ENCODE measurements around the gene BCL2L15.
A peak's percentile ranks its signal among the peaks of the same experiment; 100 is the strongest.

BCL2L15 gene

GRCh38 chr1:113905435-113905861 lies 18.1 kb upstream of the BCL2L15 start:
- DNase-seq (ENCODE audit: low read depth in 2 of 2): no peak

DNA sequence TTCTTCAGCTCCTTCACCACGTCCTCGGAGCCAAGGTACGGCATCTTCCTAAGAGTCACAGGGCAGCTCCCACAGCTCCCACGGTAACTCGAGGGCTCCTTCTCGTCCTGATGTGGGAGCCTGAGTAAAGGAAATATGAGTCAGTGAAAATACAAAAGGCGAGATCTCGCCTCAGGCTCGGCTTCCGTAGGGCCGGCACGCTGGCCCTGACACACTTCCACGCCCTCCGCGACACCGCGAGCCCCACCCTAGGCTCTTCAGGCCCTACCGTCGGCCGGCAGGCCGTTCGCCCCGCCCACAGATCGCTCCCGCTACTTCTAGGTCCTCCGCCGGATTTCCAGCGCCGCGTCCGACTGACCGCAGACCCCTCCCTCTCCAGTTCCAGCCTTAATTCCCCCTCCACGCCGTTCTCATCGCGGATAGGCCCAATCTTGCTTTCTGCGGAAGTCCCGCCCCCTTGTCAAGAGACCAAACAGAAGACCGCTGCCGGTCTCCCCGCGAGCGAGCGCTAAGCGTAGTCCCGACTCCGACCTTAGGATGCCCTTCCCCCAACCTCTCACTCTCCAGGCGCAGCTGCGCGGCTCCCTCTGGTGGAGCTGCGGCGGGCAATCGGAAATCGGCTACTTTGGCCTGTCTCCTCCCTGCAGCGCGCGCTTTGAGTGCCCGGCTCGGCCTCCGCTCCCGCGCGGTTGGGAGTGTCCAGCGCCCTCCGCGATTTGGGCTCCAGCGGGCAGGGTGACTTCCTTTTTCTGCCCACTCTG lies 17.5 kb upstream of the BCL2L15 start, which contains the start of the genes AP4B1 and DCLRE1B:
TSS of gene AP4B1 (minus strand) at position 126 of the 761 bp plus-strand sequence. CDS start at position 44, 82 bp downstream.
TSS of gene DCLRE1B (plus strand) at position 653 of the 761 bp plus-strand sequence. CDS start 261 bp downstream, outside the sequence.
- peak; percentile 95 to 96 for DNase-seq (ENCODE audit: low read depth in 2 of 2)

DNA sequence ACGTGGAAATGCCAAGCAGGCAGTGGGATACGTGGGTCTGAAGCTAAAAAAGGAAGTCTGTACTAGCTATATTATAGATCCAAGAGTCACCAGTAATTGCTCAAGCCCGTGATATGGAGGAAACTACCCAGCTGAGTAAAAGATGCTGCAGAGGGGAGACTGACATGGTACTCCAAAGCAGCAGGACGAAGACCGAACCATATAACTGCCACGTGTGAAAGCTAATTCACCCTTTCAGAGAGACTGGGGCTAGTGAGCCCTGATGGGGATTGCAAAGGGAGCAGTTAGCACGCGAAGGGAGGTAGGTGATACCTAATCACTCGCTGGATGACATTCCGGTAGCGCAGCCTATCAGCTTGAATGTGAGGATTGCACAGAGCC lies 16.9 kb upstream of the BCL2L15 start:
- DNase-seq (ENCODE audit: low read depth in 2 of 2): no peak

DNA sequence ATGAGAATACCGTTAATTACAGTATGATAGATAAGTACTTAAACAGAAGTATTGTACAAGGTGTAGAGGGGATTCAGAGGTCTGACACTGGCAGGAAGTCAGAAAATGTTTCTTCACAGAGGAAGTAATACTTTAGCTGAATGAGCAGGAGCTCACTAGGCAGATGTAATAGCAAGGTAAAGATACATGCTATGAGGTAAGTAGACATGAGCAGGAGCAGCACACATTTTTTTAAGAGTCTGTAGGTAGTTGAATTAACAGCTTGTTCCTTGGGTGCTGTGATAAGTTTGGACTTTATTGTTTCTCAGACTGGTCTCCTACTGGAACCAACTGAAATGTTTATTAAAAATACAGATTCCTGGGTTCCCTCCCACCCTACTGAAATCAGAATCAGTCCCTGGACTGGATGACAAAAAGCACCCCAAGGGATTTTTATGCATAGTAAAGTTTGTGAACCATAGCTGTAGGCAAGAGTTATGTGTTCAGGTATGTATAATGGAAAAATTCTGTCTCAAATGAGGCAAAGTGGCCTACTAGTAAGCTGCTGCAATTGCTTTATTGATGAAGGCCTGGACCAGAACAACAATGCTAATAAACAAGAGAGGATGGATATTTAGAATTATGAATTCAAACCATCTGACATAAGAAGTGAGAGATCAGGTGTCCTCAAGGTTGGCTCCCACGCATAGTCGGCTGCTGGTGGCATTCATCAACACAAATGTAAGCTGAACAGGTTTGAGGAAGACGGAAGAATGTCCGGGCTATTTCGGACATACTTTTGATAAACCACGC lies 16.3 kb upstream of the BCL2L15 start:
- DNase-seq (ENCODE audit: low read depth in 2 of 2): no peak

GRCh38 chr1:113901191-113901590 lies 13.8 kb upstream of the BCL2L15 start:
- no peak for DNase-seq (ENCODE audit: low read depth in 2 of 2)

- no peak for DNase-seq (ENCODE audit: low read depth in 2 of 2)
Observed at GRCh38 chr1:113899111-113899510, 11.7 kb upstream of the BCL2L15 start.

GRCh38 chr1:113898241-113898814 lies 10.9 kb upstream of the BCL2L15 start:
- no peak for DNase-seq (ENCODE audit: low read depth in 2 of 2)

DNA sequence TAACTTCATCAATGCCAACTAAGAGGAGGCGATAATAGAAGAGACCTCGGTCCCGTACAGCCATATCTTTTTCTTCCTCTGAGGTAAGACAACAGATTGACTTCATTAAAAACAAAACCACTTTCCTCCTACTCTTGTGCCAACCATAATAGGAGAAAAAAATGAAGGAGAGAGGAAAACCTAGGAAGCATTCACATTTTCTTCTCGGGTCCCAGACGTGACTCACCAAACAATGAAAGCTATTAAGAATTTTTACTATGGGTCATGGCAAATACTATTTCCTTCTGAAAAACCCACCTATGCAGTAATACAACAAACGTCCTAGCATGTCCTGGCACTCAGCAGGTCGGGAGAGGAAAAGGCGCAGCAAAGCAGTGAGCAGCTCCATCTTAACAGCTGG lies 8.6 kb upstream of the BCL2L15 start:
- DNase-seq (ENCODE audit: low read depth in 2 of 2): no peak

DNA sequence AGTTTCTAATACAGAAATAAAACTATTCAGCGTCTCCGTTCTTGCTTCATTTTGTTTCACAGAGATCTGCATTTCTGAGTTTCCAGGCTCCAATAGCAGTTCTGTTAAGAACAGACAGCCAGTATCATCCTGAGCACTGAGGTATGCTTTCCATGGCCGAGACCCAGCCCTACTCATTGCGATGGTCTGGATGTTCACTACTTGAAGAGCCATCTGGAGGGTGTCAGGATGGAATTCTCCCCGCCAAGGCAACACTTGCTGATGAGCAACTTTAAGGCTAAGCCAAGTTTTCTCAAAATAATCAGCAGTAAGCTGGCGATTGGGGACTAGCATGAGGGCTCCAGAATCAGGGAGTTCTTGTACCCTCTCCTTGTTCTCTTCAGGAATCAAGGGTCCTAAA lies 7.7 kb upstream of the BCL2L15 start:
- DNase-seq (ENCODE audit: low read depth in 2 of 2): no peak

GRCh38 chr1:113893267-113893666 lies 5.9 kb upstream of the BCL2L15 start:
- no peak for DNase-seq (ENCODE audit: low read depth in 2 of 2)

DNA sequence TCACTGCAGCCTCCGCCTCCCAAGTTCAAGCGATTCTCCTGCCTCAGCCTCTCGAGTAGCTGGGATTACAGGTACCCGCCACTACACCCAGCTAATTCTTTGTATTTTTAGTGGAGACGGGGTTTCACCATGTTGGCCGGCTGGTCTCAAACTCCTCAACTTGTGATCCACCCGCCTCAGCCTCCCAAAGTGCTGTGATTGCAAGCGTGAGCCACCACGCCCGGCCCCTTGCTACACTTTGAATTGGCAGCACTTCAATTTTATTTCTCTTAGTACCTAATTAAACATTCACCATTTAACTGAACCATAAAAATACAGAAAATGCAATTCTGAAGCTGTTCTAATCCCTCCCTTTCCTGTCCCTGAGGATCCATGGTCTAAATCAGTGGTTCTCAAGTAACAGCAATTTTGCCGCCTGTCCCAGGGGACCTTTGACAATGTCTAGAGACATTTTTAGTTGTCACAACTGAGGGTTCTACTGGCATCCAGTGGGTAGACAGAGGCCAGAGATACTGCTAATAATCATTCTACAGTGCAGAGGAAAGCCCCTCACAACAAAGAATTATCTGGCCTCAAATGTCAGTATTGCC lies 4.3 kb upstream of the BCL2L15 start:
- no peak for DNase-seq (ENCODE audit: low read depth in 2 of 2)

- DNase-seq (ENCODE audit: low read depth in 2 of 2): no peak
Observed at GRCh38 chr1:113890816-113891215, 3.4 kb upstream of the BCL2L15 start.

- no peak for DNase-seq (ENCODE audit: low read depth in 2 of 2)
Observed at GRCh38 chr1:113886417-113887401, 672 bp downstream of the BCL2L15 start.

- DNase-seq (ENCODE audit: low read depth in 2 of 2): no peak
Observed at GRCh38 chr1:113881661-113882060, 5.7 kb downstream of the BCL2L15 start.

DNA sequence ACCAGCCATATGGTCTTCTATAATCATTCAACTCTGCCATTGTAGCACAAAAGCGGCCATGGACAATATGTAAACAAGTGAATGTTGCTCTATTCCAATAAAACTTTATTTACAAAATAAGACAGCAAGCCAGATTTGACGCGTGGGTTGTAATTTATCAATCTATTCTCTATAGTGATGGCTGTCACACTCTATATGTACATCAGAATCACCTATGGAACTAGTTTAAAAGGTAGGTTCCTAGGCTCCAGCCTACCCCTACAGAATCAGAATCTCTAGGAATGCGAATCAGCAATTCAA lies 7.7 kb downstream of the BCL2L15 start:
- DNase-seq (ENCODE audit: low read depth in 2 of 2): no peak

DNA sequence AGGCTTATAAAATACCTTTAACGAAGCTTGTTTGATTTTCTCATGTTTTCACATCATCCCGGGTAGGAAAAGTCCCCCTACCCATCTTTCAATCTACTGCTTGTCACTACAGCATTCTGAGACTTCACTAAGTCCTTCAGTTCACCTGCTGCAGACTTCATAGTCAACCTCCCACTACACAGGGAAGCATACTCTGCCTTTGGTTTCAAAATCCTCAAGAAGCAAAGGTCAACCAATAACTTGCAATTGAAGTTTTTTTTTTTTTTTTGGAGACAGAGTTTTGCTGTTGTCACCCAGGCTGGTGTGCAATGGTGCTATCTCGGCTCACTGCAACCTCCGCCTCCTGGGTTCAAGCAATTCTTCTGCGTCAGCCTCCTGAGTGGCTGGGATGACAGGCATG lies 11.2 kb downstream of the BCL2L15 start:
- DNase-seq (ENCODE audit: low read depth in 2 of 2): no peak

DNA sequence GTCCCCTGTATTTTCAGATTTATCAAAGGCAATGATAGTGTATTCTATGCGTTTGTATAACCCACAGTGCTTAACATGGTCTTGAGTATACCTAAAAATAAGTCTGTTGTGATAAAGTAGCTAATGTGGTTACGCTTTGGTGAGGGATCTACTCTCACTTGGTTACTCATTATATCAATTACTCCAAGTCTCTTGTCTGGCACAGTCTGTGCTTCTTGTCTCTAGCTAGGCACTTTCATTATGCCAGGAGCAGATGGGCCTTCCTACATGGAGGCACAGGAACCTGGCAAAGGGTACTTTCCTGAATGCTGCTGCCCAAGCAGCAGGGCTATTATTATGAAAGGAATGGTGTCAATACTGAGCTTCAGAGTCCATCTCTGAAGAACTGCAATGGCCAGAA lies 11.7 kb downstream of the BCL2L15 start:
- DNase-seq (ENCODE audit: low read depth in 2 of 2): no peak

DNA sequence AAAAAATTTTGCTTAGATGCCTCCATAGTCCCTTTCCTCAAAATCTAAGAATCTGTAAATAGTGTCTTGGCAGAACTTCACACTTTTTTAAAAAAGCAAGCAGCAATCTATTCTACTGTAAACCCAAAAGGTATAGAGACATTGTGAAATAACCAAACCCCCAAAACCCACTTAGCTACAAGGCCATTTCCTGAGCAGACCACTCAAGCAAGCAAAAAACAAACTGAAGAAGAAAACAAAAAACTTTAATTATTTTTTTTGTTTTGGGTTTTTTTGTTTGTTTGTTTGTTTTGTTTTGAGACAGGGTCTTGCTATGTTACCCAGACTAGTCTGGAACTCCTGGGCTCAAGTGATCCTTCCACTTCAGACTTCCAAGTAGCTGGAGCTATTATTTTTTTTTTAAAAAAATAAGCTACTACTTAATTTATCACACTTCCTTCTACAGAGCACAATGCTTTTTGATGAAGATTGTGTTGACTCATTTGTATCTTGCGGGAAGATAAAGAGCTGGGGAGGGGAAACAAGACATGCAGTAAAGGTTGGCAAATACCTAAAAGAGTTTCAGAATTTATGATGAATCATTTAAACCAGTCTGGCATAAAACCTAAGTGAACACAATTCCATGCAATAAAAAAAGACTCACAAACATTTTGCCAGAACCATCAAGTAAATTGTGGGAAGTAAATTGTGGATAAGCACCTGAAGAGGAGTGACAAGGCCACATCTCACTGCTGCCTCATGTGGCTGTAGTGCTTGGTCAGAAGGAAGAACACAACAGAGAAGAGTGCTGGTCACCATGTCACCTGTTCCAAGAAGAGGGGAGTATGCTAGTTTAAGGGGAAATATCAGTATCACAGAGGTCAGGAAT lies 13.1 kb downstream of the BCL2L15 start:
- no peak for DNase-seq (ENCODE audit: low read depth in 2 of 2)

- no peak for DNase-seq (ENCODE audit: low read depth in 2 of 2)
Observed at GRCh38 chr1:113872219-113872935, 15.0 kb downstream of the BCL2L15 start.

All from activated CD4-positive, alpha-beta T cell treated with anti-CD3 and anti-CD28 coated beads for 24 hours (primary cell).